Mesothelial cell of epicardium (in vitro differentiated cells): ENCODE results near the gene GTF2F1. TPM values are rescaled to one million over a fixed set of nuclear protein-coding genes. Genes with fewer than 3 reads are reported as not detected.
A peak's percentile ranks its signal among the peaks of the same experiment; 100 is the strongest.

Experiments
- DNase-seq, 2 experiments: peaks; one replicate each; pipeline ENCODE4 v3.0.0; 2021; ENCODE audit warnings: low spot score in 2 of 2; ENCODE audit not compliant: unreplicated experiment in 2 of 2
- H3K27ac Mint-ChIP-seq: 2 replicates; pipeline ENCODE4 v1.8.0; 2021; ENCODE audit warnings: mixed read lengths
- H3K27me3 Mint-ChIP-seq: 2 replicates; pipeline ENCODE4 v1.8.0; 2021; ENCODE audit warnings: low read depth, mixed read lengths
- H3K36me3 Mint-ChIP-seq: 2 replicates; pipeline ENCODE4 v1.8.0; 2021; ENCODE audit warnings: mixed read lengths
- H3K4me1 Mint-ChIP-seq: 2 replicates; pipeline ENCODE4 v1.8.0; 2021; ENCODE audit warnings: mixed read lengths
- H3K4me3 Mint-ChIP-seq: 2 replicates; pipeline ENCODE4 v1.8.0; 2021; ENCODE audit warnings: mild to moderate bottlenecking, moderate library complexity, mixed read lengths
- H3K9me3 Mint-ChIP-seq: 2 replicates; pipeline ENCODE4 v1.8.0; 2021; ENCODE audit warnings: mixed read lengths
- total RNA-seq: library from RNA; stranded (reverse); gene quantifications from 3 replicates; pipeline ENCODE4 v1.2.1, GENCODE V29; 2021
- TF ChIP-seq, protein P1 (sequence below): fragments of 200-600 bp; sonication (generic); IDR thresholded peaks from one replicate; pipeline ENCODE4 v1.5.0; 2021; ENCODE audit warnings: antibody characterized with exemption; ENCODE audit not compliant: unreplicated experiment

The GTF2F1 gene
- total RNA-seq, 1 donor from 2014 or later = 73.8 TPM

DNA sequence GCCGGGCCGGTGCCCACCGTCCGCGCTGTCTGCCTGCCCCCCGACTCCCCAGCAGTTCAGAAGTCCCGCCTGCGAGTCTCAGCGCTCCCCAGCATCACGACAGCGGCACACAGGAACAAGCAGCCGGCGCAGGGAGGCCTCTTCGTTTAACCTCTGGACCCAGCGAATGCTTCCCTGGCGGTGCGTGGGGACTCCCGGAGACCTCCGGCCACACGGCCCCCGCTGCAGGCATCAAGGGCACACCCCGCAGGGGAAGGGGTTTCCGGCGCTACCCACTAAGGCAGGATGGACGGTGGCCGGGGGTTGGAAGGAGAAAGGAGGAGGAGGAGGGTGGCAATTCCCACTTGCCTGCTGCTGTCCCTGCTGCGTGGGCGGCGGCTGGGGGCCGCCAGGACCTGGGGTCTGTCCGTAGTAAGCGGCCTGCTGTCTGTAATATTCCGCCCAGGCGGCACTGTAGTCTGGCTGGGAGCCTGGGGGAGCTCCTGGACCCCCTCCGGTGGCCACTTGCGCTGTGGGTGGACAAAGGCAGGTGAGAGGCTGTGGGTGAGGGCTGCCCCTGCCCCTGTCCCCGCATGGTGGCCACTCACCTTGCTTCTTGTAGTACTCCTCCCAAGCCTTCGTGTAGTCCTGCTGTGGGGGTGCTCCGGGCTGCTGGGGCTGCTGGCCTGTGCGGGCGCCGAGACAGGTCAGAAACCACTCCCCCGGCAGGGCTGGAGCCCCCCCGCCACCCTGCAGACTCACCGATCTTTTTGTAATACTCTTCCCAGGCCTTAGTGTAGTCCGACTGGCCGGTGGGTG is 22.0 kb upstream of the GTF2F1 start:
- Mint-ChIP-seq H3K27ac (no peak overlapping the region), H3K4me1 (peaks cover 8% of the 10 kb centered on the region), H3K4me3 (no peak overlapping the region), H3K36me3 (peaks cover 19% of the 10 kb centered on the region), H3K27me3 (no peaks in the 10 kb centered on the region), H3K9me3 (no peaks in the 10 kb centered on the region)
- DNase-seq = no peak
- TF ChIP-seq, protein P1, sequence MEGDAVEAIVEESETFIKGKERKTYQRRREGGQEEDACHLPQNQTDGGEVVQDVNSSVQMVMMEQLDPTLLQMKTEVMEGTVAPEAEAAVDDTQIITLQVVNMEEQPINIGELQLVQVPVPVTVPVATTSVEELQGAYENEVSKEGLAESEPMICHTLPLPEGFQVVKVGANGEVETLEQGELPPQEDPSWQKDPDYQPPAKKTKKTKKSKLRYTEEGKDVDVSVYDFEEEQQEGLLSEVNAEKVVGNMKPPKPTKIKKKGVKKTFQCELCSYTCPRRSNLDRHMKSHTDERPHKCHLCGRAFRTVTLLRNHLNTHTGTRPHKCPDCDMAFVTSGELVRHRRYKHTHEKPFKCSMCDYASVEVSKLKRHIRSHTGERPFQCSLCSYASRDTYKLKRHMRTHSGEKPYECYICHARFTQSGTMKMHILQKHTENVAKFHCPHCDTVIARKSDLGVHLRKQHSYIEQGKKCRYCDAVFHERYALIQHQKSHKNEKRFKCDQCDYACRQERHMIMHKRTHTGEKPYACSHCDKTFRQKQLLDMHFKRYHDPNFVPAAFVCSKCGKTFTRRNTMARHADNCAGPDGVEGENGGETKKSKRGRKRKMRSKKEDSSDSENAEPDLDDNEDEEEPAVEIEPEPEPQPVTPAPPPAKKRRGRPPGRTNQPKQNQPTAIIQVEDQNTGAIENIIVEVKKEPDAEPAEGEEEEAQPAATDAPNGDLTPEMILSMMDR = no peak

DNA sequence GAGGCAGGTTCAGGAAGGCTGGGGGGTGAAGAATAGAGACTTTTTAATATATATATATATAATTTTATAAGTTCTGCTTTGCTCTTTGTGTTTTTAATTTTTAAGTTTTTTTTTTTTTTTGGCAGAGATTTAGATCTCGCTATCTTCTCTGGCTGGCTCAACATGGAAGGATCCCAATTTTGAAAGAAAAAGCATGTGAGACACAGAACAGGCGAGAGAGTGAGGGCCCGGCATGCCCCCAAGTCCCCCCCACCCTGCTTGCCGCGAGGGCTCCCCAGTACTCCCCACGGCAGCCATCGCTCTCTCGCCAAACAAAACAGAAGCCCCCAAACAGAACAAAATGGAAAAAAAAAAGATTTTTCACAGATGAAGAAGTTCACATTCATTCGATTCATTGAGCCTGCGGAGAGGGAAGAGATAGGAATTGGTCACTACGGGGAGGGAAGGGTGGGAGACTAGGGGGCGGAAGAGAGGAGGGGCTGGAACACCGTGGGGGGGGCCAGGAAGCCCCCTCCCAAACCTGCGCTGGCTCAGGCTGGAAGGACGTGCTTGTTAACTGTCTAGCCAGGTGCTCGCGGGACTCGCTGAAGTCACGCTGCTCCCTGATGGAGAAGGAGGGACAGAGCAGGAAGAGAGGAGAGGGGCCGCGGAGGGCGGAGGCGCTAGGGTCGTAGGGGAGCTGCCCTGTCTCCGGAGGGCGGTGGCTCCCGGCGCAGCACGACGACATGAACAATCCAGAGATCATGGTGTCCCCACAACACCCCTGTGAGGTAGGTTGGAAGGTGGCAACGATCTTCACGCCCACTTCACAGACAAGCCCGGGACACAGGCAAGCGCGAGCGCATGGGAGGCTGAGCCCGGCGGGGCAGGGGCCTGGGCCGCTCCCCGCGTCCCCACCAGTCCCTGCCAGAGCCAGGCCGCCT is 21.0 kb upstream of the GTF2F1 start:
- no peak for DNase-seq

DNA sequence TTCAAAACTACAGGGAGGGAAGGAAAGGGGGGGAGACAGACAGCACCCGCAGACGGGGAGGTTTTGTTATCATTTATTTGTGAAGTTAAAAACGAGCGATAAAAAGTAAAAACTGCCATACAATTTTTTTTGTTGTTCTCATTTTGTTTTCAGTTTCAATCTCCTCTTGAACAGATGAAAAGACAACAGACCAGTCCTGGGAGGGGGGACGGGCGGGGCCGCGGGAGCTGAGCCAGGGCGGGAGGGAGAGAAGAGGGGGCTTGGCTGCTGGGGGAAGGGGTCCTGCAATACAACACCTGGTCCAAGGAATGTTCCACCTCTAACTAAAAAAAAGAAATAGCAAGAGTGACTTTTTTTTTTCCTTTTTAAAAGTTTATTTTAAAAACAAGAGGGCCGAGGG is 20.3 kb upstream of the GTF2F1 start:
- peaks cover 8% of the 10 kb centered on the region for H3K4me1 Mint-ChIP-seq
- H3K36me3 Mint-ChIP-seq = peaks cover 12% of the 10 kb centered on the region
- H3K4me3 Mint-ChIP-seq = no peak overlapping the region
- no peak for DNase-seq
- H3K27ac Mint-ChIP-seq = peak overlapping the region; percentile 69
- TF ChIP-seq, protein P1 = no peak
- no peaks in the 10 kb centered on the region for H3K9me3 Mint-ChIP-seq
- no peaks in the 10 kb centered on the region for H3K27me3 Mint-ChIP-seq

More for the DNA sequence above, 21.0 kb upstream of the GTF2F1 start:
- Mint-ChIP-seq H3K9me3 (no peaks in the 10 kb centered on the region), H3K27me3 (no peaks in the 10 kb centered on the region), H3K27ac (peak overlapping the region; percentile 71), H3K36me3 (peaks cover 16% of the 10 kb centered on the region), H3K4me1 (peaks cover 8% of the 10 kb centered on the region), H3K4me3 (no peak overlapping the region)
- TF ChIP-seq, protein P1 = no peak

DNA sequence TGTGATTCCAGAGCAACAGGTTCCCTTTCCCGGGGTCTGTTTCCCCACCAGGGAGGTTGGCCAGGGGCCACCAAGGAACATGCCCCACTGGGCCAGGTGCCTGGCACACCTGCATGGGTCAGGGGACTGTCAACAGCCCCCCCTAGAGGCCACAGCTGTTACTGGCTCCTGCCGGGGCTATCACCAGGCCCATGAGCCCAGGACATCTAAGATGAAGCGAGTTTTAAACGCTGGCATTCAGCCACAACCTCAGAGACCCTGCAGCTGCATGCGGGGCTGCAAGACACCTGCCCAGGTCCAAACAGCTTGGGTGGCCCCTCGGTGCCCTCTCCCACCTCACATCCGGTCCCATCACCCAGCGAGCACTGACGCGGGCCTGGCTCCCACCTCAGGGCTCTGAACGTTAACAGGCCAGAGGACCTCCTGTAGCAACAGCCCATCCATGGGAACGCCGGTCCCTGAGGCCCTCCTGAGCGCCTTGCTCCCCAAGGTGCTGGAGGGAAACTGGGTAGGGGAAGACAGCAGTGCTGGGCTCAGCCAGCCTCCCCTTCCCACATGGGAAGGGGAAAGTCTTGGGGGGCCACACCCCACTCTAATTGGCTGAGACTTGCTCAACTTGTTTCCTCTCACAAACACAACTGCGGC is 19.6 kb upstream of the GTF2F1 start:
- Mint-ChIP-seq H3K36me3 (peaks cover 11% of the 10 kb centered on the region), H3K27ac (no peak overlapping the region), H3K4me1 (peaks cover 8% of the 10 kb centered on the region), H3K9me3 (no peaks in the 10 kb centered on the region), H3K27me3 (no peaks in the 10 kb centered on the region), H3K4me3 (no peak overlapping the region)
- DNase-seq = peak in 1 of 2 experiments; percentile 64
- TF ChIP-seq, protein P1 = peak; percentile 32

DNA sequence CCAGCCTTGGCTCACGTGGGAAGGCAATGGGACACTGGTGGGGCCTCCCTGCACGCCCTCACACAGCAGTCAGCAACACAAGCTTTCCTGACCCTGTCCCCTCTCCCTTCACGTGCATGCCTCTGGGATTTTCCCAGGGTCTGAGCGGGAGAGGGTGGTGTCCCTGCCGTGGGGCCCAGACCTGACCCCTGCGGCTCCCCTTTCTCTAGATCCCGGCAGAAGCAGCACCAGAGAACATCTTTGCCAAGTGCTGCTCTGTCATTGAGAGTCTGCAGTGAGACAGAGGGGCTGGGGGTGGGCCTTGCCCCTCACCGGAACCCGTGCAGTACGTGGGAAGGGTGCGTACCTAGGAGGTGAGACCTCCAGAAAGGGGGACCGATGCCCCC is 19.1 kb upstream of the GTF2F1 start:
- Mint-ChIP-seq H3K4me1 (peaks cover 8% of the 10 kb centered on the region), H3K9me3 (no peaks in the 10 kb centered on the region), H3K36me3 (peaks cover 11% of the 10 kb centered on the region), H3K4me3 (no peak overlapping the region), H3K27ac (no peak overlapping the region), H3K27me3 (no peaks in the 10 kb centered on the region)
- TF ChIP-seq, protein P1 = no peak
- no peak for DNase-seq
